HepG2 (cell line): Measurements from ENCODE around the gene RSPH9. TPM values are rescaled to one million over a fixed set of nuclear protein-coding genes. Genes with fewer than 3 reads are reported as not detected.

Source experiments
- ATAC-seq: fragments of 200-7000 bp; cut with Tn5 transposase; 3 replicates; pipeline ENCODE4 v1.9.1; 2020; ENCODE audit warnings: mild to moderate bottlenecking, moderate library complexity
- BruUV-seq: library from RNA; stranded (reverse); fragments of 400-500 nt; replicated peaks from 2 replicates; lab custom pipeline; 2021; lab: Mats Ljungman, UMichigan
- CTCF ChIA-PET: fragments of 300-600 bp; formaldehyde crosslinking; extraction: SDS; loops from one replicate; lab custom pipeline; 2021; ENCODE audit warnings: low total read pairs, inconsistent platforms, low intra/inter-chr PET ratio; lab: Yijun Ruan, JAX
- POLR2A ChIA-PET: fragments of 350-600 bp; sonication (Branson Sonifier 250); formaldehyde crosslinking; loops from one replicate; lab custom pipeline; 2020; ENCODE audit warnings: antibody characterized with exemption, inconsistent platforms; lab: Yijun Ruan, JAX
- DNase-seq: peaks from one replicate; pipeline ENCODE4 v3.0.0-alpha.2; 2015; ENCODE audit warnings: low spot score
- FAIRE-seq: peaks from 3 replicates; lab custom pipeline; 2011; peaks lifted over from hg19 to GRCh38; lab: Jason Lieb, UNC
- H2AFZ ChIP-seq: one replicate; pipeline ENCODE4 v1.6.1; 2011; ENCODE audit warnings: low read length, inconsistent platforms
- H3K27ac ChIP-seq: fragments of 300-600 bp; 3 replicates; pipeline ENCODE4 v1.8.0; 2011; ENCODE audit warnings: mixed run types, mild to moderate bottlenecking, mixed read lengths, low read length, inconsistent platforms; ENCODE audit not compliant: insufficient read depth; ENCODE audit errors: extremely low read length
- H3K27me3 ChIP-seq, 2 experiments: fragments of 200-600 bp in 1 of 2; 2 replicates in 1 of 2; 3 replicates in 1 of 2; pipeline versions ENCODE4 v1.6.0 to v1.8.0; 2011; ENCODE audit warnings: low read length in 2 of 2, mild to moderate bottlenecking in 2 of 2, moderate library complexity in 2 of 2, inconsistent platforms in 1 of 2; ENCODE audit not compliant: insufficient read depth in 2 of 2, control insufficient read depth in 1 of 2
- H3K36me3 ChIP-seq, 2 experiments: fragments of 200-600 bp in 1 of 2; replicated peaks in 1 of 2; 2 replicates in 1 of 2; 3 replicates in 1 of 2; pipeline versions ENCODE4 v1.5.1 to v1.8.0; 2011; ENCODE audit warnings: low read length in 2 of 2, inconsistent platforms in 1 of 2; ENCODE audit not compliant: insufficient read depth in 2 of 2, control insufficient read depth in 1 of 2
- H3K4me1 ChIP-seq: 2 replicates; pipeline ENCODE4 v1.5.1; 2012; ENCODE audit warnings: low read length, inconsistent platforms; ENCODE audit not compliant: insufficient read depth
- H3K4me2 ChIP-seq: 2 replicates; pipeline ENCODE4 v1.6.0; 2011; ENCODE audit warnings: low read depth, low read length, inconsistent platforms
- H3K4me3 ChIP-seq, 3 experiments: fragments of 200-600 bp in 1 of 3; sonication (generic), shearing (Covaris generic) in 1 of 3; replicated peaks in 1 of 3; 2 replicates each; pipeline ENCODE4 v1.5.1; 2011 to 2016; ENCODE audit warnings: low read length in 3 of 3, inconsistent platforms in 2 of 3, low read depth in 2 of 3, mild to moderate bottlenecking in 2 of 3, control low read depth in 1 of 3, mixed read lengths in 1 of 3; ENCODE audit not compliant: insufficient read depth in 1 of 3
- H3K79me2 ChIP-seq: one replicate; pipeline ENCODE4 v1.6.1; 2011; ENCODE audit warnings: low read length, inconsistent platforms; ENCODE audit not compliant: insufficient read depth
- H3K9ac ChIP-seq: 2 replicates; pipeline ENCODE4 v1.6.0; 2011; ENCODE audit warnings: mild to moderate bottlenecking, low read depth, low read length, inconsistent platforms; ENCODE audit not compliant: insufficient read depth
- H3K9me3 ChIP-seq: 2 replicates; pipeline ENCODE4 v1.5.1; 2012; ENCODE audit warnings: mild to moderate bottlenecking, low read length
- H4K20me1 ChIP-seq: 2 replicates; pipeline ENCODE4 v1.6.0; 2011; ENCODE audit warnings: inconsistent platforms, mild to moderate bottlenecking, low read length, moderate library complexity; ENCODE audit not compliant: insufficient read depth
- GATAD2A ChIP-seq: IDR thresholded peaks from 2 replicates; pipeline ENCODE4 v1.6.1; 2016
- MED13 ChIP-seq: sonication (generic); formaldehyde crosslinking; IDR thresholded peaks from 2 replicates; pipeline ENCODE4 v1.5.0; 2020; ENCODE audit warnings: missing genetic modification reagents
- NFIB ChIP-seq: sonication (generic); formaldehyde crosslinking; IDR thresholded peaks from 2 replicates; pipeline ENCODE4 v1.9.0; 2021; ENCODE audit warnings: missing genetic modification reagents, mild to moderate bottlenecking, borderline replicate concordance
- POLR2G ChIP-seq: fragments of 200-400 bp; formaldehyde crosslinking; IDR thresholded peaks from 2 replicates; pipeline ENCODE4 v1.6.1; 2018; ENCODE audit warnings: mild to moderate bottlenecking, low read depth, low read length, moderate library complexity
- RBFOX2 ChIP-seq: fragments of 200-400 bp; formaldehyde crosslinking; IDR thresholded peaks from 2 replicates; pipeline ENCODE4 v1.6.1; 2017; ENCODE audit warnings: low read depth, mild to moderate bottlenecking, low read length
- RFXAP ChIP-seq: sonication (generic); formaldehyde crosslinking; IDR thresholded peaks from 2 replicates; pipeline ENCODE4 v1.4.0; 2020; ENCODE audit warnings: missing genetic modification reagents, borderline replicate concordance
- WGBS: methylation state at CpG from one replicate; pipeline ENCODE4 v1.1.6; 2017; ENCODE audit warnings: low lambda C conversion rate; 5-methylcytosine and 5-hydroxymethylcytosine counted together
- in situ Hi-C: cut with HindIII; loops from 2 replicates; pipeline ENCODE4 v1.10.0; 2017; ENCODE audit warnings: low pct_unique_long_range_greater_than_20kb; ENCODE audit not compliant: extremely low pct_ligation_motif_present
- intact Hi-C: fragments of 100-400 bp; cut with micrococcal nuclease; formaldehyde crosslinking; loops from one replicate; pipeline ENCODE4 v1.10.0; 2022; ENCODE audit not compliant: unreplicated experiment
- polyA plus RNA-seq, 8 experiments: library from polyadenylated mRNA; depleted of rRNA in 3 of 8; stranded (reverse) in 7 of 8; unstranded in 1 of 8; fragments of >200 nt; fragmentation: Illumina TruSeq in 4 of 8; extraction: Trizol in 4 of 8; gene quantifications; 2 replicates each; pipeline versions ENCODE4 v1.2.1 to v1.2.3, GENCODE V29; 2011 to 2016; ENCODE audit warnings: low read depth in 4 of 8, missing spikeins in 1 of 8, mixed read lengths in 1 of 8; ENCODE audit not compliant: insufficient read depth in 1 of 8
- total RNA-seq, 5 experiments: library from RNA; depleted of rRNA; stranded (reverse); fragments of >200 nt; fragmentation: Illumina TruSeq; extraction: Trizol; gene quantifications; 2 replicates each; pipeline ENCODE4 v1.2.3, GENCODE V29; 2016; ENCODE audit warnings: low read depth in 1 of 5

Gene RSPH9
- total and polyA plus RNA-seq, 2 of the 13 experiments (the other 11 are each of a cell fraction or from before 2014, with no cell fraction given): 0.04 TPM; not detected in 1

DNA sequence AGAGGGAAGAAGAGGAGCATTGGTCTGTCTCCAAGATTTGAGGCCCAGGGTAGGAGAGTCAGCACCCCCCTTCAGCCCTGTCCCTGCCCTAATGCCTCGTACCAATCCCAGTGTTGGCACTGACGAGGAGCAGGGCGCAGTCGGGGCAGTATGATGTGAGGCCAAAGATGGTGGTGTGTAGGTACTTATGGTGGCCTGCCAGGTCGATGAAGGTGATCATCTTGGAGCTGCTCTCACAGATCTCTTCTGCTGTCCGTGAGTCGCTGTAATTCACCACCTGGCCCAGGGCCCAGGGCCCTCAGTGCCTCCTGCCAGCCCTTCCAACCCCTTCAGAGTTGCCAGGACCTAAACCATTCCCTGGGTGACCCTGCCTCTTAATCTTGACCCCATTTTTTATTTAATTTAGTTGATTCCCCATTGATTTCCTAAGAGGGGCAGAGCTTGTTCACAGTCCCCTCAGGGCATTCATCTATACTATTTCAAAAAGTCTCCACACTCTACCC is 20.0 kb upstream of the RSPH9 start:
- Histone ChIP-seq H3K27me3 (no peaks in the 10 kb centered on the region; a peak in 1 of 5 replicates), H3K4me3 (no peak overlapping the region), H3K4me2 (no peak overlapping the region), H3K27ac (no peak overlapping the region), H3K9ac (no peak overlapping the region), H4K20me1 (no peaks in the 10 kb centered on the region), H3K4me1 (peaks cover 24% of the 10 kb centered on the region), H3K79me2 (peaks cover 17% of the 10 kb centered on the region), H3K36me3 (peaks cover 44 to 61% of the 10 kb centered on the region in 2 experiments), H2AFZ (no peak overlapping the region), H3K9me3 (no peaks in the 10 kb centered on the region)
- ChIA-PET POLR2A (interaction anchor here (0.8 to 2.7 kb wide), 2 partner anchors 11 to 94 kb away, joined by 3 to 10 read pairs; no protein-coding TSS in a partner anchor), CTCF (no interaction called here)
- 95% methylated on average over 7 of the region's 7 CpGs for WGBS
- DNase-seq (no peak), ATAC-seq (no peak), FAIRE-seq (no peak)
- in situ Hi-C loops (no loop called here), intact Hi-C loops (loop anchor here (5.0 kb wide), 1 partner anchor 453 kb away; the partner anchor contains the start of gene SRF)
- BruUV-seq: no TSS peak
- TF ChIP-seq NFIB (CRISPR knock-in tag) (no peak), RBFOX2 (peak; percentile 34; the same call in 1 of the 2 replicates)
- TF ChIP-seq, all 625 proteins: peak for 1

DNA sequence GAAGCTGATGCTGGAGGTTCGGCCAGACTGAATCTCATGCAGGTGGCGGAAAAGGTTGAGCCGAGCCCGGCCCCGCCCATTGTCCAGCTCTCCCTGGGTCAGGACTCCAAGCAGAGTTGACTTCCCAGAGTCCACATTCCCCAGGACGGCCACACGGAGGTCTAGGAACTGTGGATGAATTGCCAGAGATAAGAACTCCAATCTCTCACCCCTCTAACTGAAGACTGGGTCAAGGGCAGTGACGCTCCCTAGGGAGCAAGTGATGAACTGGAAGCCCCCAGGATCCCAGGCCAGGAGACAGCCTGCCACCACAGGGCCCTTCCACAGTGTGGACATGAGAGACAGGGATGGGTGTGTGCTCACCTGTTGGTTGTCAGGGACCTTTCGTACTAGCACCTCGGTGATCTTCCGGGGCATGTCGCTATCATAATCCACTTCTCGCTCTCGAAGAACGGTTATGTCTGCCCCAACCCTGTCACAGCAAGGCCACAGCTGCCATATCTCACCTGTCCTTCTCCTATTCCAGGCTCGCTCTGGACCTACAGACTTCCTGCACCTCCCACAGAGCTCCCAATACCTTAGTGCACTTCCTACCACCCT is 19.3 kb upstream of the RSPH9 start:
- FAIRE-seq (no peak), ATAC-seq (no peak), DNase-seq (no peak)
- ChIA-PET CTCF (no interaction called here), POLR2A (interaction anchor here (0.5 to 2.7 kb wide), 5 partner anchors 8 to 302 kb away, joined by 3 to 32 read pairs (median 10); partner anchors contain the start of gene MAD2L1BP)
- no peak overlapping the region for H3K4me2 ChIP-seq
- no peak overlapping the region for H3K4me3 ChIP-seq
- H3K79me2 ChIP-seq: peaks cover 17% of the 10 kb centered on the region
- TF ChIP-seq POLR2G: peak; percentile 28; the same call in 1 of the 2 replicates
- no peak for TF ChIP-seq RFXAP (CRISPR knock-in tag)
- no peak for TF ChIP-seq MED13 (CRISPR knock-in tag)
- TF ChIP-seq GATAD2A (CRISPR knock-in tag): no peak
- no peaks in the 10 kb centered on the region; a peak in 1 of 5 replicates for H3K27me3 ChIP-seq
- no peak overlapping the region for H2AFZ ChIP-seq
- in situ Hi-C loops: no loop called here
- no peak overlapping the region for H3K9ac ChIP-seq
- H3K9me3 ChIP-seq: no peaks in the 10 kb centered on the region
- peaks cover 44 to 57% of the 10 kb centered on the region in 2 experiments for H3K36me3 ChIP-seq
- H4K20me1 ChIP-seq: no peaks in the 10 kb centered on the region
- WGBS: 96% methylated on average over 16 of the region's 16 CpGs
- H3K4me1 ChIP-seq: peaks cover 29% of the 10 kb centered on the region
- no TSS peak for BruUV-seq
- H3K27ac ChIP-seq: no peak overlapping the region
- intact Hi-C loops: loop anchor here (5.0 kb wide), 1 partner anchor 453 kb away; the partner anchor contains the start of gene SRF
